ENCODE results near the gene FHOD3. TPM values are rescaled to one million over a fixed set of nuclear protein-coding genes. Genes with fewer than 3 reads are reported as not detected.

Gene FHOD3
- total and polyA plus RNA-seq, 2 of the 4 experiments (the other 2 are of a cell fraction), result 14.6 to 16.0 TPM

GRCh38 chr18:36629138-36629530 is 331.6 kb downstream of the FHOD3 start:
- Histone ChIP-seq H3K9me3 (ENCODE audit: control insufficient read depth, insufficient read depth, low read length) (no peaks in the 10 kb centered on the region), H3K27me3 (ENCODE audit: control insufficient read depth, insufficient read depth, low read length) (no peaks in the 10 kb centered on the region), H3K4me2 (ENCODE audit: low read depth, low read length) (peak overlapping the region; percentile 67), H4K91ac (ENCODE audit: insufficient read depth, low read depth, low read length) (peak overlapping the region; percentile 32; the same call in 1 of the 2 replicates), H3K4me3 (ENCODE audit: insufficient read depth, low read depth, low read length) (no peak overlapping the region), H3K79me1 (ENCODE audit: low read depth in 1 of 2, low read length in 2 of 2) (no peaks in the 10 kb centered on the region; a peak in 2 of 4 replicates), H3K23ac (ENCODE audit: low read depth, low read length) (no peak overlapping the region; the same call in 1 of the 2 replicates), H2AFZ (replicated peaks; ENCODE audit: low read length, poor library complexity) (peak overlapping the region; percentile 19), H3K36me3 (ENCODE audit: control insufficient read depth, insufficient read depth, low read length) (no peaks in the 10 kb centered on the region), H4K20me1 (ENCODE audit: insufficient read depth, low read length) (no peaks in the 10 kb centered on the region), H3K4me1 (ENCODE audit: control insufficient read depth, insufficient read depth, low read length) (peaks cover 5% of the 10 kb centered on the region), H3K56ac (ENCODE audit: extremely low read depth, insufficient read depth, low read length) (no peak overlapping the region), H2BK120ac (ENCODE audit: low read depth, low read length) (peak overlapping the region; percentile 23), H3K9ac (ENCODE audit: low read depth, low read length) (no peak overlapping the region), H3K14ac (replicated peaks; ENCODE audit: low read depth, low read length) (peak overlapping the region; percentile 57), H4K5ac (ENCODE audit: low read depth, low read length) (peak overlapping the region; percentile 44), H4K8ac (ENCODE audit: low read depth in 2 of 2, low read length in 2 of 2) (peak overlapping the region in 1 of 2 experiments; percentile 83; a peak in 1 of 4 replicates), H3K4ac (ENCODE audit: low read depth, low read length) (peak overlapping the region; percentile 52; the same call in 1 of the 2 replicates), H3K18ac (ENCODE audit: low read depth, low read length) (peak overlapping the region; percentile 53), H3K27ac (ENCODE audit: insufficient read depth, low read length) (peak overlapping the region; percentile 66), H3K9me1 (ENCODE audit: insufficient read depth, low read length) (peaks cover 14% of the 10 kb centered on the region), H2BK5ac (ENCODE audit: low read depth, low read length, poor library complexity, severe bottlenecking) (peak overlapping the region; percentile 77), H2BK20ac (ENCODE audit: low read depth, low read length) (peak overlapping the region; percentile 55), H2BK15ac (ENCODE audit: low read depth, low read length) (peak overlapping the region; percentile 71), H2AK9ac (replicated peaks; ENCODE audit: low read depth, low read length, poor library complexity) (peak overlapping the region; percentile 38), H2AK5ac (ENCODE audit: low read depth, low read length) (peak overlapping the region; percentile 76)
- CTCF ChIA-PET, result no interaction called here
- in situ Hi-C loops (cut with MboI; ENCODE audit: low sequenced_read_pairs), result no loop called here
- WGBS, 2 experiments (ENCODE audit: extremely low coverage in 2 of 2, insufficient read length in 1 of 2), result no CpG with 5 or more reads among the region's 4 CpGs
- dilution Hi-C loops (cut with HindIII; ENCODE audit: low sequenced_read_pairs, unreplicated experiment), result no loop called here
- no peak for ATAC-seq (ENCODE audit: low read depth)
- TF ChIP-seq RAD21 (IDR thresholded peaks at IDR 0.05; ENCODE audit: low read length) (no peak), CEBPB (IDR thresholded peaks at IDR 0.05; ENCODE audit: low read depth, low read length) (no peak), RCOR1 (IDR thresholded peaks at IDR 0.05; ENCODE audit: insufficient replicate concordance, low read length) (no peak), CHD1 (IDR thresholded peaks at IDR 0.05; ENCODE audit: low read depth, low read length) (no peak), SMC3 (IDR thresholded peaks at IDR 0.05; ENCODE audit: low read depth, low read length) (no peak), BHLHE40 (IDR thresholded peaks at IDR 0.05; ENCODE audit: low read depth, low read length) (no peak), MXI1 (IDR thresholded peaks at IDR 0.05; ENCODE audit: borderline replicate concordance, low read depth, low read length) (no peak), FOS (IDR thresholded peaks at IDR 0.05; ENCODE audit: low read depth, low read length) (no peak)
- no peak for DNase-seq
- no TSS peak for BruUV-seq (replicated peaks)
- intact Hi-C loops (cut with micrococcal nuclease), result no loop called here
- POLR2A ChIA-PET (ENCODE audit: unreplicated experiment), result no interaction called here

All from IMR-90 (cell line).